ENCODE results near the gene ARL4C.

The ARL4C gene

DNA sequence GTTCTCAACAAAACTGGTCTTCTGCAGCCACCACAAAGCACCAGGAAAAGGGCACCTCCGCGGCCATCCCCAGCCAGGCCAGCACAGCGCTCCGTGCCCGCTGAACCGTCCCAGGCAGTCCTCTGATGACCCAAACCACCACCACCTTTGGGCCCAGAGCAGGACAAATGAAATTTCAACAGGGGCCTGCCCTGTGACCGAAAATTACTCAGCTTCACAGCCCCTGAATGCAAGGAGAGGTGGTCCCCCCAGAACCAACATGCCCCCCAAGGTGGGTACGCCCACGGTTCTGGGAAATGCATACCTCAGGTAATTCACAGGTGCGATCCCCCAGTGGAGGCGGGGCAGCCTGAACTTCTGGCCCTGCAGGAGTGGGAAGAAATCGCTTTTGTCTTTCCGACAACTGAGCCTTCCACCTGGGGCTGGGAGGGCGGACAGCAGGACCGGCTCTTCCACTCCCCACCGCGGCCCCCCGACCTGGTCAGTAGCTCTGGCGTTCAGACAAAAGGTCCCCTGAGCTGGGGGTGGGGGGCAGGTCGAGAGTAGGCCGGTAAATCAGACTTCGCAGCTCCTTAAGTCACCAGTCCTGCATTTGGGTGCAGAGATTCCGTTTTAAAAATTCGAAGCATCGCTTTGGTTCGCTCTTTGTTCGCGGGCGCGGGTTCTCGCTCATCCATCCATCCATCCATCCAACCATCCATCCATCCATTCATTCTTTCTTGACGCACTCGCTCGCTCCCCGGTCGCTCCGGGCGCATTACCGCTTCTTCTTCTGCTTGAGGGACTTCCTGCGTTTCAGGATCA, 1.4 kb downstream of the ARL4C start:
- TF ChIP-seq CTCF (conservative IDR thresholded peaks at IDR 0.05; ENCODE audit: low read depth), result no peak
- CTCF ChIA-PET, result interaction anchor here (0.6 to 1.4 kb wide), 10 partner anchors 69 to 1210 kb away, joined by 3 to 6 read pairs (median 3); no protein-coding TSS in a partner anchor
- POLR2A ChIA-PET (ENCODE audit: low non-redundant PET), result interaction anchor here (0.6 to 1.8 kb wide), 3 partner anchors 49 to 358 kb away, joined by 3 to 7 read pairs (median 7); no protein-coding TSS in a partner anchor
- peak; percentile 30 for DNase-seq (ENCODE audit: low spot score)
- peak overlapping the region; percentile 92 for H3K27ac ChIP-seq

DNA sequence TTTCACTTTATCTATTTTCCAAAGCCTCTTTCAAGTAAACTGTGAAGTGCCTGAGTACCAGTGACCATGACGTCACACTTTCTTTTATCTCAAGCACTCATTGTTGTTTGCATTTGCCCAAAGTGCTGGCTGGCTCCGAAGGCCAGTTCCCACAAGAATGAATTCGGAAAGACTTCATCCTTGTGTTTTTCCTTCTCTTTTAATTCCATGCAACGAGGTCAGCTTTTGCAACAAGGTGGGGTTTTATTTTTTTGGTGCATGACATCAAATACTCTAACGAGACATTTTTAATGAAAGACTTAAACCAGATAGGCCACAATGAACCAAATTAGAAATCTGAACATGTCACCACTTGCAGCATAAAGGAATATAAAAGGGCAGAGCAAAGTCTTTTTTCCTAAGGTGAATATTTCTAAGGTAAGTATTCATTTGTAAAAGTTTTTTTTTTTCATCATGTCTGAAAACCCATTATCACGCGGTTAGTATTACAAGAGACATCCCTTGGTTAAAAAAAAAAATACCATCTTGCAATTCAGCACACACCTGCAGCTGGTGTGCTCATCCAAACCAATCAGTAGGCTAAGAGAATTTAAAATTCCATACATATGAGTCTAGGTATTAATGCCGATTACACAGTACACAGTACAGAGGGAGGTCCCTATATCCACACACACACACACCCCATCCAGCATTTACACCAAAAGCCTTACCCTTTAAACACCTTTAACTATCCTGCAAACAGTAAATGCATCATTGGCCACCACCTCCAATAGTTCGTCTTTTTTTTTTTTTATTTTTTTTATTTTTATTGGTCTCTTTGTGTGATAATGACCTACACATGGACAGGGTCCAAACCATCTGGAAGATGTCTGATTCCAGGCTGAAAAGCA, 2.3 kb downstream of the ARL4C start:
- peak; percentile 67 for DNase-seq (ENCODE audit: low spot score)
- TF ChIP-seq CTCF (conservative IDR thresholded peaks at IDR 0.05; ENCODE audit: low read depth), result no peak
- CTCF ChIA-PET, result interaction anchor here (0.7 kb wide), 1 partner anchor 1209 kb away, joined by 3 read pairs; no protein-coding TSS in a partner anchor
- H3K27ac ChIP-seq, result peak overlapping the region; percentile 92
- POLR2A ChIA-PET (ENCODE audit: low non-redundant PET), result interaction anchor here (1.8 kb wide), 1 partner anchor 48 kb away, joined by 7 read pairs; no protein-coding TSS in a partner anchor

- ChIA-PET CTCF (interaction anchor here (0.7 kb wide), 1 partner anchor 1208 kb away, joined by 3 read pairs; no protein-coding TSS in a partner anchor), POLR2A (ENCODE audit: low non-redundant PET) (no interaction called here)
- no peak for TF ChIP-seq CTCF (conservative IDR thresholded peaks at IDR 0.05; ENCODE audit: low read depth)
- H3K27ac ChIP-seq, result no peak overlapping the region
- no peak for DNase-seq (ENCODE audit: low spot score)
Observed at GRCh38 chr2:234493796-234494195, 3.1 kb downstream of the ARL4C start.

- no peak for DNase-seq (ENCODE audit: low spot score)
- CTCF ChIA-PET, result interaction anchor here (0.5 to 1.0 kb wide), 3 partner anchors 358 to 519 kb away, joined by 3 to 4 read pairs (median 3); no protein-coding TSS in a partner anchor
Observed at GRCh38 chr2:234492717-234493485, 4.0 kb downstream of the ARL4C start.

DNA sequence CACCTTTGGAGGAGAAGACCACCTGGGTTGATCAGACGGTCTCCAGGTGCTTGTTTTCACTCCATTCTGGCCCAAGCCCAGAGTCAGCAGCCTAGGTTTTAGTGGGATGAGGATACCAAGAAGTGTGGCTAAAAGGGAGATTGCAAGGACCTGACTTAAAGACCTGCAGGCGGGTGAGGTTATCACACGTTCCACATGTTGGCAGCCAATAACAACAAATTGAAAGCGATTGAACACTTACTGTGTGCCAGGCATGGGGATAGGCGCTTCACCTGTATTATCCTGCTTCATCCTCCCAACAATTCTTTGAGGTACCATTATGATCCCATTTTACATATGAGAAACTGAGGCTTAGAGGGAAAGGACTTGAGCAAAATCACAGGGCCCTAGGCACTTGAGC, 5.0 kb downstream of the ARL4C start:
- POLR2A ChIA-PET (ENCODE audit: low non-redundant PET), result no interaction called here
- CTCF ChIA-PET, result no interaction called here
- no peak overlapping the region; the same call in 1 of the 2 replicates for H3K27ac ChIP-seq
- DNase-seq (ENCODE audit: low spot score), result no peak
- no peak for TF ChIP-seq CTCF (conservative IDR thresholded peaks at IDR 0.05; ENCODE audit: low read depth)

More at GRCh38 chr2:234492717-234493485, 4.0 kb downstream of the ARL4C start:
- TF ChIP-seq CTCF (conservative IDR thresholded peaks at IDR 0.05; ENCODE audit: low read depth), result no peak
- H3K27ac ChIP-seq, result peak overlapping the region; percentile 42; the same call in 1 of the 2 replicates
- POLR2A ChIA-PET (ENCODE audit: low non-redundant PET), result no interaction called here

All from RWPE1 (cell line).